Nephron progenitor cell (in vitro differentiated cells): ENCODE data around the gene PILRA.
A peak's percentile ranks its signal among the peaks of the same experiment; 100 is the strongest.

Experiments
- DNase-seq: peaks from one replicate; pipeline ENCODE4 v3.0.0; 2021
- H3K27ac Mint-ChIP-seq: 2 replicates; pipeline ENCODE4 v1.8.0; 2021; ENCODE audit warnings: mild to moderate bottlenecking, moderate library complexity, mixed read lengths
- H3K27me3 Mint-ChIP-seq: 2 replicates; pipeline ENCODE4 v1.8.0; 2021; ENCODE audit warnings: mild to moderate bottlenecking, low read depth, mixed read lengths; ENCODE audit not compliant: poor library complexity
- H3K36me3 Mint-ChIP-seq: 2 replicates; pipeline ENCODE4 v1.8.0; 2021; ENCODE audit warnings: low read depth, mixed read lengths
- H3K4me1 Mint-ChIP-seq: 2 replicates; pipeline ENCODE4 v1.8.0; 2021; ENCODE audit warnings: mixed read lengths
- H3K4me3 Mint-ChIP-seq: 2 replicates; pipeline ENCODE4 v1.8.0; 2021; ENCODE audit warnings: mild to moderate bottlenecking, moderate library complexity, mixed read lengths
- H3K9me3 Mint-ChIP-seq: 2 replicates; pipeline ENCODE4 v1.8.0; 2021; ENCODE audit warnings: mild to moderate bottlenecking, moderate library complexity, mixed read lengths
- TF ChIP-seq, protein P1 (sequence below): fragments of 200-600 bp; sonication (generic); IDR thresholded peaks from 2 replicates; pipeline ENCODE4 v1.5.0; 2021; ENCODE audit warnings: antibody characterized with exemption

The PILRA gene

DNA sequence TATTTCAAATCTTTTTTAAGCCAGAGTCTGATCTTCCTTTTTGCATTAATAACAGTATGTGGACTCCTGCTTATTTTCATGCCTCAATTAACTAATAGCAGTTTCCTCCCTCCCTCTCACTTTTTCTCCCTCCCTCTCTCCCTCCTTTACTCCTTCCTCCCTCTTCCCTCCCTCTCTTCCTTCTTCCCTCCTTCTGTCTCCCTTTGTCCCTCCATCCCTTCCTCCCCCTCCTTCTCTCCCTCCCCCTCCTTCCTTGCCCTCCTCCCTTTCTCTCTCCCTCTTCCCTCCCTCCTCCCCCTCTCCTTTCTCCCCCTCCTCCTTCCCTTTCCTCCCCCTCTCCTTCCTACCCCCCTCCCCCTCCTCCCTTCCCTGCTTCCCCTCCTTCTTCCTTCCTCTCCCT is 53.2 kb downstream of the PILRA start:
- Mint-ChIP-seq H3K36me3 (peaks cover 3% of the 10 kb centered on the region), H3K9me3 (peaks cover 7% of the 10 kb centered on the region), H3K27me3 (peaks cover 26% of the 10 kb centered on the region), H3K4me1 (peaks cover 13% of the 10 kb centered on the region), H3K4me3 (no peak overlapping the region), H3K27ac (no peak overlapping the region)
- TF ChIP-seq, protein P1, sequence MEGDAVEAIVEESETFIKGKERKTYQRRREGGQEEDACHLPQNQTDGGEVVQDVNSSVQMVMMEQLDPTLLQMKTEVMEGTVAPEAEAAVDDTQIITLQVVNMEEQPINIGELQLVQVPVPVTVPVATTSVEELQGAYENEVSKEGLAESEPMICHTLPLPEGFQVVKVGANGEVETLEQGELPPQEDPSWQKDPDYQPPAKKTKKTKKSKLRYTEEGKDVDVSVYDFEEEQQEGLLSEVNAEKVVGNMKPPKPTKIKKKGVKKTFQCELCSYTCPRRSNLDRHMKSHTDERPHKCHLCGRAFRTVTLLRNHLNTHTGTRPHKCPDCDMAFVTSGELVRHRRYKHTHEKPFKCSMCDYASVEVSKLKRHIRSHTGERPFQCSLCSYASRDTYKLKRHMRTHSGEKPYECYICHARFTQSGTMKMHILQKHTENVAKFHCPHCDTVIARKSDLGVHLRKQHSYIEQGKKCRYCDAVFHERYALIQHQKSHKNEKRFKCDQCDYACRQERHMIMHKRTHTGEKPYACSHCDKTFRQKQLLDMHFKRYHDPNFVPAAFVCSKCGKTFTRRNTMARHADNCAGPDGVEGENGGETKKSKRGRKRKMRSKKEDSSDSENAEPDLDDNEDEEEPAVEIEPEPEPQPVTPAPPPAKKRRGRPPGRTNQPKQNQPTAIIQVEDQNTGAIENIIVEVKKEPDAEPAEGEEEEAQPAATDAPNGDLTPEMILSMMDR: no peak
- no peak for DNase-seq

DNA sequence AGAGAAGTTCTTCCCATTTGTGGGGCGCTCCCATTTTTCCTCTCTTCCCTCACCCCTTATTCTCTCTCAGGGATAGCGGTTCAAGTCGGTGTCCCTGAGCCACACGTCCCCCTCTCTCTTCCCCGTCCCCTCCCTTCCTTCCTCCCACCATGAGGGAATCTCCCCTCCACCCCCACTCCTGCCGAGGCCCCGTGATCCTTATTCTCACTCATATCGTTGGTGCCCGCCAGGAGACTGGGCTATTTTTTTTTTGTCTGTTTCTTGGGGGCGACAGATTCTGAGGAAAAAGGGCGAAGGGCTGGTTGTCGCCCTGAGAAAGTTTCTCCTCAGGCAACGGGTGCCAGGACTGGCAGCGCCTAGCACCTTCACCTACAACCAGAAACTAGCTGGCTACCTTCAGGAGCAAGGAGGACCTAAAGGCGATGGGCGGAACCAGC is 54.5 kb downstream of the PILRA start:
- Mint-ChIP-seq H3K27me3 (peaks cover 16% of the 10 kb centered on the region), H3K36me3 (peaks cover 15% of the 10 kb centered on the region), H3K9me3 (peaks cover 7% of the 10 kb centered on the region), H3K27ac (no peak overlapping the region), H3K4me1 (peaks cover 25% of the 10 kb centered on the region), H3K4me3 (peak overlapping the region; percentile 93)
- DNase-seq: no peak
- TF ChIP-seq, protein P1: no peak

- peak within 1 kb of the TSS; percentile 100 for H3K27ac Mint-ChIP-seq
- TF ChIP-seq, protein P1: no peak
Measured at GRCh38 chr7:100428199-100428966, 55.1 kb downstream of the PILRA start, which contains the start of gene ZCWPW1. Gene ZCWPW1 (minus strand): TSS chr7:100428703. CDS start chr7:100420649, 8,054 bp downstream.

DNA sequence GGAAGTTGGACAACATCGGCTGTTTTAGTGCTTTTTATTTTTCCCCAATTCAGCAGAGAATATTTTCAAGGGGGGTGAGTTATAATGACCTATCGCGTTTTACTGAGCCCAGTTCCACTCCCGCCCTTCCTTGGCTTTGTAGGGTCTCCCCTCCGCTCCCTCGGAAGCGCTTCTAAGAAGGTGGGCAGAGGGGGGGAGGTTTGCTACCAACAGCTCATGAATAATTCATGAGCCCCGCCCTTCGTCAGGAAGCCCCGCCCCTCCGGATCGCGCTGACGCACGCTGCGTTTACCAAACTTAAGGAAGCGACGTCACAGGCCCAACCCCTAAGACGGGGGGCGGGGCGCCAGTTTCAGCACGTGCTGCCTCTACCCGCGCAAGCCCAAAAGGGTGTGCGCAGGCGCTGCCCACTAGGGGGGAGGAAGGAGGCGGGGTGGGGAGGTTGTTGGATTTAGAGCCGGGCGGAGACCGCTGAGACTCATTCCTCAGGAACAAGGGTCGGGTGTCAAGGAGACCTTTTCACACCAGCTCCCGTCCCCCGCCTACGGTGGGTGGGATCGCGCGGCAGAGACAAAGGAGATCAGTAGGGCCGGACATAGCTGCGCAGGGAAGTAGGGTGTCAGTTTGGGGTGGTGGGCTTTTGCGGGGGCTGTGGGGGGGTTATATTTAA is 55.8 kb downstream of the PILRA start:
- Mint-ChIP-seq H3K36me3 (peaks cover 28% of the 10 kb centered on the region), H3K4me1 (peaks cover 39% of the 10 kb centered on the region), H3K27me3 (peaks cover 16% of the 10 kb centered on the region), H3K4me3 (peak overlapping the region; percentile 93), H3K27ac (peak overlapping the region; percentile 100), H3K9me3 (peaks cover 7% of the 10 kb centered on the region)
- TF ChIP-seq, protein P1: no peak
- DNase-seq: peak; percentile 100

More at GRCh38 chr7:100428199-100428966, 55.1 kb downstream of the PILRA start, which contains the start of gene ZCWPW1:
- peaks cover 7% of the 10 kb centered on the region for H3K9me3 Mint-ChIP-seq
- peaks cover 21% of the 10 kb centered on the region for H3K36me3 Mint-ChIP-seq
- H3K4me3 Mint-ChIP-seq: peak within 1 kb of the TSS; percentile 93
- H3K27me3 Mint-ChIP-seq: peaks cover 16% of the 10 kb centered on the region
- DNase-seq: peak; percentile 92
- peaks cover 31% of the 10 kb centered on the region for H3K4me1 Mint-ChIP-seq

- Mint-ChIP-seq H3K9me3 (peaks cover 7% of the 10 kb centered on the region), H3K36me3 (peaks cover 36% of the 10 kb centered on the region), H3K27ac (peak within 1 kb of the TSS; percentile 100), H3K4me1 (peaks cover 46% of the 10 kb centered on the region), H3K27me3 (peaks cover 12% of the 10 kb centered on the region), H3K4me3 (peak within 1 kb of the TSS; percentile 93)
- DNase-seq: peak; percentile 98
- TF ChIP-seq, protein P1: no peak
Measured at GRCh38 chr7:100429637-100430492, 56.6 kb downstream of the PILRA start, which contains the start of gene MEPCE. Gene MEPCE (plus strand): TSS chr7:100429831. CDS start chr7:100430019, 188 bp downstream.
